Thoracic aorta (tissue), 2 donors: ENCODE results near the gene WRNIP1. TPM values are rescaled to one million over a fixed set of nuclear protein-coding genes. Genes with fewer than 3 reads are reported as not detected.

Experiments
- ATAC-seq: fragments of 150-250 bp; one replicate; pipeline ENCODE4 v1.8.0; 2017; ENCODE audit warnings: low read depth; ENCODE audit not compliant: insufficient number of reproducible peaks, low FRiP score
- DNase-seq: peaks from one replicate; pipeline ENCODE4 v3.0.0-alpha.2; 2020; ENCODE audit warnings: low spot score
- H3K27ac ChIP-seq, 2 donors: fragments of 200-600 bp; sonication (generic); 1 replicate in 1 of 2; 2 replicates in 1 of 2; pipeline ENCODE4 v1.5.1; 2016; ENCODE audit warnings: mild to moderate bottlenecking in 2 of 2, moderate library complexity in 2 of 2
- H3K27me3 ChIP-seq: fragments of 200-600 bp; sonication (generic); replicated peaks from 2 replicates; pipeline ENCODE4 v1.6.0; 2016; ENCODE audit warnings: mild to moderate bottlenecking; ENCODE audit not compliant: insufficient read depth
- H3K36me3 ChIP-seq: fragments of 200-600 bp; sonication (generic); one replicate; pipeline ENCODE4 v1.5.1; 2016
- H3K4me1 ChIP-seq, 2 donors: fragments of 200-600 bp; sonication (generic); 1 replicate in 1 of 2; 2 replicates in 1 of 2; pipeline versions ENCODE4 v1.5.1 to v1.6.0; 2016; ENCODE audit warnings: low read depth in 2 of 2, mild to moderate bottlenecking in 1 of 2; ENCODE audit not compliant: control insufficient read depth in 1 of 2
- H3K4me3 ChIP-seq: fragments of 200-600 bp; sonication (generic); 2 replicates; pipeline ENCODE4 v1.5.1; 2016; ENCODE audit warnings: mild to moderate bottlenecking
- H3K9me3 ChIP-seq: fragments of 200-600 bp; sonication (generic); 2 replicates; pipeline ENCODE4 v1.5.1; 2016
- total RNA-seq, 2 donors: library from RNA; depleted of rRNA; stranded (reverse); fragments of >200 nt; gene quantifications; one replicate each; pipeline versions ENCODE4 v1.1.0 to v1.2.3, GENCODE V29; 2016
- TF ChIP-seq, protein P1 (sequence below): fragments of 200-600 bp; sonication (generic); IDR thresholded peaks from one replicate; pipeline ENCODE4 v1.5.1; 2019; ENCODE audit warnings: antibody characterized with exemption

The WRNIP1 gene
- total RNA-seq, 2 donors from 2014 or later, result 87.8 to 93.3 TPM

DNA sequence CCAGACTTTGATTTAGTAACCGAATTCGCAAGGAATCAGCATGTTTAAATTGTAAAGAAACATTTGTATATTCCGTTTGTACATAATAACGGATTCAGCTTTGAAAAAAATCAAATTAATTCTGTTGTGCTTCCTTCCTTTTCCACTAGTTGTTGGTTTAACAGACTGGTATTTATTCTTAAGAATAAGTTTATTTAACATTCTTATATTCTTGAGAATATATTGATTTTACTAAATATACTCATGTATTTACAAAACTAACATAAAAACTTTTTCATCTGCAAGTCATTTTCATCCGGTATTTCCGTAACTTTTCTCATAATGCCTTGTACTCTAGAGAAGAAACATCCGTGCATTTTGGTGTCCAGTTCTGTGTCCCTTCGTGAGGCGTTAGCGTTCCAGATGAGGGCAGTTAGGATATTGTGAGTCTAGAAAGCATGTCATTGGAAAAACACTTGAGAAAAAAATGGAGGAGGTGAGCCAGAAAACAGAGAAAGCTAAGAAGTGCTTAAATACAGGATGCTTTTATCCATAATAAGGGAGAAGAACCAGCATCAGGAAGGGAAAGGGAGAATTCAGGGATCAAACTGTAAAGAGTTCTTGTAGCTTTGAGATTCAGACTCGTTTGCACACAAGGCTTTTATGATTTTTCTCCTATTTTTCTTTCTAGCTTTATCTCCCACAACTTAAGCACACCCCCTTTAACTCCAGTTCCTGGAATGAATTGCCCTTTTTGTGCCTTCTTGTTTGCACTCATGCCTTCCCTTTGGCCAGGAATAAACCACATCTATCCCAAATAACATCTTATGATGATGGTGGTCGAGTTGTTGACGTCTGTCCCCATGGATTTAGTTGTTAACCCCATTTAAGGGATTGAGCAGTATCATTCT, 1.8 kb downstream of the WRNIP1 start:
- TF ChIP-seq, protein P1, sequence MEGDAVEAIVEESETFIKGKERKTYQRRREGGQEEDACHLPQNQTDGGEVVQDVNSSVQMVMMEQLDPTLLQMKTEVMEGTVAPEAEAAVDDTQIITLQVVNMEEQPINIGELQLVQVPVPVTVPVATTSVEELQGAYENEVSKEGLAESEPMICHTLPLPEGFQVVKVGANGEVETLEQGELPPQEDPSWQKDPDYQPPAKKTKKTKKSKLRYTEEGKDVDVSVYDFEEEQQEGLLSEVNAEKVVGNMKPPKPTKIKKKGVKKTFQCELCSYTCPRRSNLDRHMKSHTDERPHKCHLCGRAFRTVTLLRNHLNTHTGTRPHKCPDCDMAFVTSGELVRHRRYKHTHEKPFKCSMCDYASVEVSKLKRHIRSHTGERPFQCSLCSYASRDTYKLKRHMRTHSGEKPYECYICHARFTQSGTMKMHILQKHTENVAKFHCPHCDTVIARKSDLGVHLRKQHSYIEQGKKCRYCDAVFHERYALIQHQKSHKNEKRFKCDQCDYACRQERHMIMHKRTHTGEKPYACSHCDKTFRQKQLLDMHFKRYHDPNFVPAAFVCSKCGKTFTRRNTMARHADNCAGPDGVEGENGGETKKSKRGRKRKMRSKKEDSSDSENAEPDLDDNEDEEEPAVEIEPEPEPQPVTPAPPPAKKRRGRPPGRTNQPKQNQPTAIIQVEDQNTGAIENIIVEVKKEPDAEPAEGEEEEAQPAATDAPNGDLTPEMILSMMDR, result peak; percentile 22
- ATAC-seq (no peak), DNase-seq (no peak)
- Histone ChIP-seq H3K27ac (peak overlapping the region; percentile 97 to 99), H3K4me3 (peak overlapping the region; percentile 94), H3K27me3 (no peaks in the 10 kb centered on the region), H3K9me3 (no peaks in the 10 kb centered on the region), H3K36me3 (no peaks in the 10 kb centered on the region), H3K4me1 (peaks cover 25 to 47% of the 10 kb centered on the region in 2 donors)

DNA sequence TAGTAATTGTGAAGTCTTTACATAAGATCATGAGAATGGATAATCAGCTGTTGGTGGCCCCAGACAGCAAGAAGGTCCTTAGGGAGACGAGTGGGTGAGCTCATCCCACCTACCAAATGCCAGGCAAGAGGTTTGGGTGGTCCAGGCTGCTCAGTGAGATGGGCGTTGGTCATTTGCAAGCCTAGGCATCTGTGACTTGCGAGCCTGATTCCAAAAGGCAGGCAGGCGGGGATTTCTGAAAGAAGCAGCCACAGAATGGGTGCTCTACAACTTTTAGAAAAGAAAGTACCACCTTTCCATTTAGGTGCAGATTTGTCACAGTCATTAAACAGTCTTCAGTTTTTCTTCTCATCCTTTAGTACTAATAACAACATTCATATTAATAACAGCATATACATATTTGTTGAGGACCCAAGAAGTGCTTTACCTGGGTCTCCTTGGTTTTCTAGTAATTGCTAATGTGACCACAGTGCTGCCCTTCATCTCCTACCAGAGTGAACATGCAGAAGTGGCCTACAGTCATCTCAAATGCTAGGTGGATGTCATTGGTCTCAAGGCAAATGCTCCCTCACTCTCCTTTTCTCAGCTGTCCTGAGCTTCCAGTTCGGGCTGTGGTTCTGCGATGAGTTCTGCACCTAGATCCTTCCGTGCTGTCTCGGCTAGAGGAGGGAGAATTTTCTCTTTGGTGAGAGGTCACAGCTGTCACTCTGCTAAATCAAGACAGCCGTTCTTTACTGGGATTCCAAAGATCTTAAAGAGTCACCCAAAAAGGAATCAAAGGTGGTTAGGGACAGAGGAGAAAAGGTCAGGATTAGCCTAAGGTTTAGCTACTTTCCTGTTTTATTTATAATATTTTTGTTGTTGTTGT, 2.7 kb downstream of the WRNIP1 start:
- peak overlapping the region; percentile 94 for H3K4me3 ChIP-seq
- TF ChIP-seq, protein P1, result no peak
- peaks cover 25 to 55% of the 10 kb centered on the region in 2 donors for H3K4me1 ChIP-seq
- ATAC-seq (no peak), DNase-seq (no peak)
- peak overlapping the region; percentile 97 to 99 for H3K27ac ChIP-seq
- H3K27me3 ChIP-seq, result no peaks in the 10 kb centered on the region
- no peaks in the 10 kb centered on the region for H3K36me3 ChIP-seq
- H3K9me3 ChIP-seq, result no peaks in the 10 kb centered on the region

DNA sequence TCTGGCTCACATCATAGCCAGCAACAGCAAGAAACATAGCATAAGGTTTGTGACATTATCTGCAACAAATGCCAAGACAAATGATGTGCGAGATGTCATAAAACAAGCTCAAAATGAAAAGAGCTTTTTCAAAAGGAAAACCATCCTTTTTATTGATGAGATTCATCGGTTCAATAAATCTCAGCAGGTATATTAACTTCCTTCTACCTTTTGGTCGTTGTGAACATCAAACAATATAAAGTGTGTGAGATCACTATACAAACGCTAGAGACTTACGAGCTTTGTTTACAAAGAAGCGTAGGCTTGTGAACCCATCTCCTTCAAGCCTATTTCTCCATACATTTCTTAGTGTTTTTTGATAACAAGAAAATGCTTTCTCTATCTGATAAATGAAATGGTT, 3.5 kb downstream of the WRNIP1 start:
- TF ChIP-seq, protein P1, result no peak
- Histone ChIP-seq H3K27me3 (no peaks in the 10 kb centered on the region), H3K36me3 (no peaks in the 10 kb centered on the region), H3K4me3 (peak overlapping the region; percentile 94), H3K27ac (peak overlapping the region in 1 of 2 donors; percentile 99), H3K4me1 (peaks cover 30 to 63% of the 10 kb centered on the region in 2 donors), H3K9me3 (no peaks in the 10 kb centered on the region)
- ATAC-seq (no peak), DNase-seq (no peak)

DNA sequence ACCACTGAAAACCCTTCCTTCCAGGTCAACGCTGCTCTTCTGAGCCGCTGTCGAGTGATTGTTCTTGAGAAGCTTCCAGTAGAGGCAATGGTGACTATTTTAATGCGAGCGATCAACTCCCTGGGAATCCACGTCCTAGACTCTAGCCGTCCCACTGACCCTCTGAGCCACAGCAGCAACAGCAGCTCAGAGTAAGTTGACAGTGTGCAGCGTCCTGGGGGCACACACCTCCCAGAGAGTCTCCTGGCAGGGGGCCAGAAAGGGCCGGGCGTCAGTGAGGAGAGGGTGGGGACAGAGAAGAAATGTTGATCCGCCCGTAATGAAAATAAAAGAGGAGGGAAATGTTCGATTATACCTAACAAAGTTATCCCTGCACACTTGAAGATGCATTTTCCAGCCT, 5.0 kb downstream of the WRNIP1 start:
- no peaks in the 10 kb centered on the region for H3K36me3 ChIP-seq
- peaks cover 40 to 77% of the 10 kb centered on the region in 2 donors for H3K4me1 ChIP-seq
- peak overlapping the region; percentile 28 for H3K4me3 ChIP-seq
- TF ChIP-seq, protein P1, result no peak
- H3K27me3 ChIP-seq, result no peaks in the 10 kb centered on the region
- DNase-seq, result no peak
- H3K27ac ChIP-seq, result peak overlapping the region; percentile 5 to 41
- no peak for ATAC-seq
- no peaks in the 10 kb centered on the region for H3K9me3 ChIP-seq

DNA sequence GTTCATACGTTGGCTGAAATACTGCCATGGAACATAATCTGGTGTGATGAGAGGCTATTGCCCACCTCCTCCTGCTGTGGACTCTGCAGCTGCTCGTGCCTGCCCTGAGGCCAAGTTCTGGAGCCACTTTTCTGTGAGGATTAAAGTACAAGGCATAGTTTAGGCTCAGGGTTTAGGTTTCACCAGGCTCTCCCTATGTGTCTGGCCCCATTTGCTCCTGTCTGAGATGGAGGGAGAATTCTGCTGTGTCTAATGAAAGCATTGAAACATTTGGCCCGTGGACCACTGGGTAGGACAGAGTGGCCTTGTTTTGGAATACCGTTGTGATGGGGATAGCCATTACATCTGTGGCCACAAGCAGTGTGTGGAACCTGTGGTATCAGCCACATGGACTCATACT, 5.9 kb downstream of the WRNIP1 start:
- peaks cover 40 to 84% of the 10 kb centered on the region in 2 donors for H3K4me1 ChIP-seq
- ATAC-seq, result no peak

More for the DNA sequence above, 5.9 kb downstream of the WRNIP1 start:
- TF ChIP-seq, protein P1, result no peak
- H3K27ac ChIP-seq, result peak overlapping the region in 1 of 2 donors; percentile 29
- no peaks in the 10 kb centered on the region for H3K9me3 ChIP-seq
- DNase-seq, result no peak
- no peak overlapping the region for H3K4me3 ChIP-seq
- H3K27me3 ChIP-seq, result no peaks in the 10 kb centered on the region
- H3K36me3 ChIP-seq, result no peaks in the 10 kb centered on the region
